ENCODE data around the gene LRIG2. TPM values are rescaled to one million over a fixed set of nuclear protein-coding genes. Genes with fewer than 3 reads are reported as not detected.
"Not testable (repeated sequence)": the region's sequence is repeated elsewhere in the genome, so short reads cannot be mapped to it uniquely, and the experiment has no call there.

The LRIG2 gene
- total and polyA plus RNA-seq, 12 donors, result 3.0 to 11.3 (median 8.3) TPM

GRCh38 chr1:113153116-113153803, 80.3 kb downstream of the LRIG2 start:
- WGBS, 2 donors, result 84 to 90% methylated on average over 5 of the region's 5 CpGs
- intact Hi-C loops (cut with DNase I), result no loop called here
- DNase-seq, result no peak
- peak in 3 of 8 donors; percentile 26 to 60 (median 33) for ATAC-seq
- H3K4me1 ChIP-seq, result no peaks in the 10 kb centered on the region
- no peaks in the 10 kb centered on the region for H3K36me3 ChIP-seq
- no peak overlapping the region for H3K27ac ChIP-seq
- peaks cover 0 to 24% (median 9%) of the 10 kb centered on the region in 11 donors for H3K9me3 ChIP-seq
- no peak for TF ChIP-seq CTCF (IDR thresholded peaks at IDR 0.05)
- H3K27me3 ChIP-seq, result no peaks in the 10 kb centered on the region
- H3K4me3 ChIP-seq, result no peak overlapping the region

- ATAC-seq (no peak), DNase-seq (no peak)
- H3K36me3 ChIP-seq, result no peaks in the 10 kb centered on the region
- no peak overlapping the region for H3K27ac ChIP-seq
- WGBS, 2 donors, result 88 to 97% methylated on average over 1 of the region's 1 CpG
- H3K9me3 ChIP-seq, result peaks cover 0 to 31% (median 9%) of the 10 kb centered on the region in 11 donors
- H3K27me3 ChIP-seq, result no peaks in the 10 kb centered on the region
- H3K4me3 ChIP-seq, result no peak overlapping the region
- H3K4me1 ChIP-seq, result no peaks in the 10 kb centered on the region
- TF ChIP-seq CTCF (IDR thresholded peaks at IDR 0.05), result no peak
- intact Hi-C loops (cut with DNase I), result no loop called here
Measured at GRCh38 chr1:113156368-113156767, 83.4 kb downstream of the LRIG2 start.

- H3K36me3 ChIP-seq; intact Hi-C loops (cut with DNase I); DNase-seq; H3K4me1 ChIP-seq; H3K4me3 ChIP-seq; ATAC-seq; H3K27me3 ChIP-seq; H3K27ac ChIP-seq: not testable (repeated sequence)
- 78 to 80% methylated on average over 6 of the region's 6 CpGs for whole genome bisulfite sequencing, 2 donors
- peaks cover 0 to 31% (median 9%) of the 10 kb centered on the region in 11 donors for H3K9me3 ChIP-seq
Measured at GRCh38 chr1:113158743-113159142, 85.7 kb downstream of the LRIG2 start.

- Histone ChIP-seq H3K27ac (no peak overlapping the region), H3K36me3 (no peaks in the 10 kb centered on the region), H3K4me1 (no peaks in the 10 kb centered on the region), H3K4me3 (no peak overlapping the region), H3K27me3 (no peaks in the 10 kb centered on the region), H3K9me3 (peaks cover 0 to 4% (median 0%) of the 10 kb centered on the region in 11 donors)
- 95 to 96% methylated on average over 5 of the region's 5 CpGs for WGBS, 2 donors
- intact Hi-C loops (cut with DNase I), result no loop called here
- ATAC-seq, result no peak
- no peak for TF ChIP-seq CTCF (IDR thresholded peaks at IDR 0.05)
- no peak for DNase-seq
Measured at GRCh38 chr1:113166473-113166872, 93.5 kb downstream of the LRIG2 start.

GRCh38 chr1:113168946-113169345, 95.9 kb downstream of the LRIG2 start:
- DNase-seq, result no peak
- H3K27me3 ChIP-seq, result no peaks in the 10 kb centered on the region
- intact Hi-C loops (cut with DNase I), result no loop called here
- H3K4me3 ChIP-seq, result no peak overlapping the region
- TF ChIP-seq CTCF (IDR thresholded peaks at IDR 0.05), result no peak
- no peak overlapping the region for H3K27ac ChIP-seq
- no peaks in the 10 kb centered on the region for H3K36me3 ChIP-seq
- peaks cover 0 to 27% (median 4%) of the 10 kb centered on the region in 11 donors for H3K9me3 ChIP-seq
- no peaks in the 10 kb centered on the region for H3K4me1 ChIP-seq
- 74 to 76% methylated on average over 10 of the region's 10 CpGs for WGBS, 2 donors
- no peak for ATAC-seq
